ENCODE results near the gene TNRC6C.

GRCh38 chr17:77942112-77942988 is 16.2 kb upstream of the TNRC6C start:
- TF ChIP-seq CTCF (IDR thresholded peaks at IDR 0.05) (no peak), POLR2A (IDR thresholded peaks at IDR 0.05) (no peak)
